Stromal cell of bone marrow (primary cell): ENCODE measurements around the gene CACNA1D.

Experiments used
- DNase-seq: peaks from one replicate; pipeline ENCODE4 v3.0.0-alpha.2; 2012; ENCODE audit warnings: low read depth

Gene CACNA1D

GRCh38 chr3:53691885-53692284 is 197.5 kb downstream of the CACNA1D start:
- no peak for DNase-seq

DNA sequence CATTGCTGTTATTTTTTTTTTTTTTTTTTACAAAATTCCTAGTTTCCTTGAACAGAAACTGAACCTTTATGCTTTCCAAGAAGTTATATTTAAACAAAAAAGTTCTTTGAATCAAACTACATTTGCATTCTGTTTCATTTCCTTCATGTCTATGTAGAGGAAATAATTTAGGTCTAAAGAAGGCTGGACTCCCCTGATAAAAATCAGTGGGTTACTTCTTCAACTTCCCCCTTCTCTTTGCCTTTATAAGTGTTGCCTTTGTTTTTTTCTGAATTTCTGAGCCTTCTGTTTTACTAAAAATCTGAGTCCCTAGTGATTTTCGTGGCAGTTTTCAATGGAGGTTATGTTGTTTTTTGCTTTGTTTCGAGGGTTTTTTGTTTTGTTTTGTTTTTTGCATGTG is 199.0 kb downstream of the CACNA1D start:
- DNase-seq = no peak

DNA sequence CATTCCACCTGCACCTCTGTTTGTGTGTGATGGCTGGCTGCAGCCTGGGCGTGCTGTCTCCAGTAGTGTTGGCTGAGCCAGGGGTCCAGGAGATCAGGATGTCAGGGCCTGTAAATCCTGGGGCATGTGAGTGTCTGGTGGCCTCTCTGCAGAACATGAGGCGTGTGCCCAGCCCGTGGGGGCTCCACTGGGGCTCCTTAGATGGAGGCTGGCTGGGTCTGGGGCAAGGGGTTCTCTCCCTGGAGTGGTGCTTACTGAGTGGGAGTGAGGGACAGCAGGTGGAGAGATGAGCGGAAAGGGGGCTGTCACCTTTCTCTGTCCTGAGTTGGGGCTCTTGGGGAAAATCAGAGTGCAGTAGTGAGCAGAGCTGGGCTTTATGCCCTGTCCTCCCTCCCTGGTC is 199.6 kb downstream of the CACNA1D start:
- no peak for DNase-seq

- DNase-seq = no peak
Observed at GRCh38 chr3:53694666-53695323, 200.4 kb downstream of the CACNA1D start.

DNA sequence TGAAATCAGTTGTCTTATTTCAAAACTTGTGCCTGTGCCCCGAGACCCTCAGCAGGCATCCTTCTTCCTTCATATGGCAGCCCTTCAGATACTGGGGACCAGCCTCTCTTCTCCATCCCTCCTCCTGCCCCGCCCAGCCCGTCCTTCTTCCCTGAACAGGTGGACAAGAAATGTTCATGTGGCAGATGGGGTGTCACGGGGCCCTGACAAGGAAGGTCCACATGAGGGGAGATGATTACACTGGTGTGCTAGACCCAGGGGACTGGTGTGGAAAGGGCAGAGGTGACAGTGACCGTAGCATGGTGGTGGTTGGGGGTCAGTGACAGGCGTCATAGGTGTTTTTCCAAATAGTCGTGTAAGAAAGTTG is 200.9 kb downstream of the CACNA1D start:
- no peak for DNase-seq

DNA sequence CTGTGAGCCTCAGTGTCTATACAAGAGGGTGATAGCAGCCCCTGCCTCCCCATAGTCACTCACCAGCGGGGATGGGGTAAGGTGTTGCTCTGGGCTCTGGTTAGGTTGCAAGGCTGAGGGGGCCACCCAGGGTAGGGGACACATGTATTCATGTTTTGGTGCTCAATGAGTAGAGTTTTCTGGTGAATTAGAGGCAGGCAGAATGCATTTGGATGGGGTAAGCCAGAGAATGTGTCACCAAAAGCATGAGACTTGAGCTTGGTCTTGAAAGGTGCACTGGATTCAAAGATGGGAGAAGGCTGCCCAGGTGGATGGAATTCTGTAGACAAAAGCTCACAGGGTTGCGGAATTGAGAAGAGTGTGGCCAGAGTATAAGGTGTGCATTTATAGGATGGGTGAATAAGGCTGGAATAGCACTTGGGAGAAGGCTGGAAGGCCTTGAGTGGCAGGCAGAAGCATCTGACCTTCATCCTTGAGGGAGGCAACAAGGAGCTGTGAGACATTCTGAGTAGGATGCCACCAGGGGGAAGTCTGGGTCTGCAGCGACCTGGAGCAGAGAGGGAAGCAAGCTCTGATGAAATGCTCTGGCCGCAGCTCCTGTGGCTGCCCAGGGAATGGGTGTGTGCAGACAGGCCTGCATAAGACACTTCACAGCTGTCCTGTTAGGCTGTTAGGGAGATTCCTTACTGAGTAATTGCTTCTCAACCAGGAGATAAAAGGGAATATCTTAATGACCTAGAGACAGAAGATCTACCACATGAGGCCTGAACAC is 202.2 kb downstream of the CACNA1D start:
- DNase-seq = no peak

DNA sequence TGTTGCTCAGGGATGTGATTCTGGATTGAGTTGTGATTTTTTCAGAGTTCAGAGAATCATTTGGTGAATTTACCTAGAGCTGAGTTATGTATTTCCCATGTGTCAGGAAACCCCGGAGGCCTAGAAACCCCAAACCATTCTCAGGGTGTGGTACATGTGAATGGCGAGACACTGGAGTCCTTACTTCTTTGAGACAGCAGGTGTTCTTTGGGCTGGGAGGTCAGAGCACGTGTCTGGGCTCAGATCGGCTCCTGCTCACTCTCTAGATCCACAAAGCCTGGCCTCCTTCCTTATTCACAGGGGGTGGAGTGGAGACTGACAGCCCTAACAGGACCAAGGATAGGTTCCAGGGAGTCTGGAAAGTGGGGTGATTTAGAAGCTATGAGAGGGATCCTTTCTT is 206.0 kb downstream of the CACNA1D start:
- no peak for DNase-seq

DNA sequence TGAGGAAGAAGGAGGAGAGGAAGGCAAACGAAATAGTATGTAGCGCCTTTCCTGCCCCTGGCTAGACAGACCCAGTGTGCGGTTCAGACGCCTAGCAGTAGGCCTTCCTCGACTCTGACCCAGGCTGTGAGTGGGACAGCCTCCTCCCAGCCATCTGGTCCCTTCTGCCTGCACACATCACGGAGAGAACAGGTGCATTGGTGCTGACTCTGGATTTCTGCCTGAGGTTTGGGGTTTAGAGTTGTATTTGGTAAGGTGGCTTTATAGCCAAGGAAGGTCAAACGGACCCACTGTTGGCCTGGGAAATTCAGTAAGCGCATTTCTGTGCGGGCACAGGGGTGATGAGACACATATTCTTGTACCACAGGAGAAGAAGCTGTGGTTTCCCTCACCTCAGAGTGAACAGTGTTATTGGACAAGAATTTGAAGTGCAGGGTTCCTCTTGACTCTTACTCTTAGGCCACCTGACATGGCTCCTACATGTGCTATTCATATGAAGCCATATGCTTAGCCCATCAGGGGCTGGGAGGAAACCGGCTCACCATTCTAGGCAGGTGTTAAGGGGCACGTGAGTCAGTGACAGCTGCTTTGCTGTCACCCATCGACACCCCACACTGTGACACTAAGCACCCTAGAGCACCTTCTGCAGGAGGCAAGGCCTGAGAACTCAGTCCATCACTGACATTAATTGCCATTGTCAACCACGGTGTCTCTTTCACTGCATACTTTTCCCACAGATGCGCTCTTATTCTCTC is 208.5 kb downstream of the CACNA1D start:
- no peak for DNase-seq

GRCh38 chr3:53703630-53704362 is 209.4 kb downstream of the CACNA1D start:
- DNase-seq = no peak

GRCh38 chr3:53704363-53704725 is 209.9 kb downstream of the CACNA1D start:
- no peak for DNase-seq

- DNase-seq = no peak
Observed at GRCh38 chr3:53705024-53705745, 210.8 kb downstream of the CACNA1D start.

- no peak for DNase-seq
Observed at GRCh38 chr3:53705774-53706173, 211.4 kb downstream of the CACNA1D start.

GRCh38 chr3:53707222-53707621 is 212.8 kb downstream of the CACNA1D start:
- no peak for DNase-seq

- DNase-seq = no peak
Observed at GRCh38 chr3:53708001-53708621, 213.7 kb downstream of the CACNA1D start.

- no peak for DNase-seq
Observed at GRCh38 chr3:53709256-53709655, 214.8 kb downstream of the CACNA1D start.

DNA sequence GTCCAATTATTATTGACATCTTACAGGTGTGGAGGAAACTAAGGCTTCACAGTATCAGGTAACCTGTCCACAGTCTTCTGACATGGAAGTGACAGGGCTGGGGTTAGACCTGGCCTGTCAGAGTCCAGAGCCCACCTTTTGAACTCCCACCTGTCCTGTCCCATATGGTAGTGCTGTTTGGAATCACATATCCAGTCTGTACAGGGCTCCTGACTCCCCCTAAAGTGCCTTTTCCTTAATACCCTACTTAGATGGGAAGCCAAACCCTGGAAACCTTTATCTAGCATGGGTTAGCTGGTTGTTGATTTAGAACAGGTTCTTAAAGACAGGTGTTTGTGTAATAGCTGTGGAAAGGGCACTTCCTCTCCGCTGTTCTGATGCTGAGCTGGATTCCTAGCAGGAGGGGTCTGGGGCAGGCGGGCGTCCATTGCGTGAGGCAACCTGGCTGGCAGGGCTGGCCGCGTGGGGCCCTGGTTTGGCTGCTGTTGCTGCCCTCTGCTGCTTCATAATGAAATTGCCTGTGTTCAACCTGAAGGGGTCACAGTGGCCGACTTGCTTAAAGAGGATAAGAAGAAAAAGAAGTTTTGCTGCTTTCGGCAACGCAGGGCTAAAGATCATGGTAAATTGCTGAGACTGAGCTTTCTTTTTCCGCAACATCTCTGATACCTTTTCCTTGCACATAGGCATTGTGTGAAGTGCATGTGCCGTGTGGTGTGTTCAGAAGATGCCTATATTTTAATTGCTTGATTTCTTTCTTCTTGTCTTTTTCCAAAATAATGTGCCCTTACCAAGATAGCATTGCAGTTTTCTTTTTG is 215.7 kb downstream of the CACNA1D start:
- peak; percentile 33 for DNase-seq

DNA sequence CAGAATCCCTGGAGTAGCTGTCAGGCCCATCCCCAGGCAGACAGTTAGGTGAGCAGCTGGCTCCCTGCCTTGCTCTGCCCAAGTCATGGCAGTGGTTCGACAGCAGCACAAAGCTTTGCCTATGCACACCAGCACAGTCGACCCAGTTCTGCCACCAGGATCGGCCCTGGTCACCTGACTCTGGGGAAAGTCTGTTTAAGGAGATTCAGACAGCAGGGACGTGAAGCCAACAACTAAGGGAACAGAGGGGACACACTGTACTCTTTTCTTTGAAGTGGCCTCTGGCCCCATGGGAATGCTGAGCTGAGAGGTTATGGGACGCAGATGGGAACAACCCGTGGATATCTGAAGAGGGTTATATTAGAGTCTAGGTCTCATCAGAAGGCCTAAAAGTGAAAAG is 217.0 kb downstream of the CACNA1D start:
- DNase-seq = no peak

DNA sequence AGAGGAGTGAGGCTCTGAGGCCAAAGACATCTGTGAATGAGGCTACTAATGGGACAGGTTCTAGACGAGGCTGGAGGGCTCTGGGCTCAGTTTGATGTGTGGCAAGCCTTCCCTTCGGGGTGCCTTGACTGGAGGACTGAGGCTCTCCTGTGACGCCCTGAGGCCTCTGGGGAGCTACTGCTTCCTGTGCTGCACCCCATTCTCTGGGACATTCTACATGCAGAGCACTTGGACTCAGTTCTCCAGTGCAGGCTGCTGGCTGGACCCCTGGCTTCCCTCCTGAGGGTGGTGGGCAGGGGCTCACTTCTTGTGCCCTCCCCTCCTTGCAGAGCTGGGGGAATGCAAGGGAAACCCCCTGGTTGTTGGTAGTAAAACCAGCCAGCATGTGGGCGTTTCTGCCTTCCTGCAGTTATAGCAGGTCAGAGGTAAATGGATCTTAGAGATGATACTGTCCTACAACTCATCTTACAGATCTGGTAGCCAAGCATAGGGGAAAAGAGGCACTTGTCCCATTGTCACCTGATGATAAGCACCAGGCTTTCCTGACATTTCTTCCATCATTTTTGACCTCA is 218.5 kb downstream of the CACNA1D start:
- DNase-seq = no peak

DNA sequence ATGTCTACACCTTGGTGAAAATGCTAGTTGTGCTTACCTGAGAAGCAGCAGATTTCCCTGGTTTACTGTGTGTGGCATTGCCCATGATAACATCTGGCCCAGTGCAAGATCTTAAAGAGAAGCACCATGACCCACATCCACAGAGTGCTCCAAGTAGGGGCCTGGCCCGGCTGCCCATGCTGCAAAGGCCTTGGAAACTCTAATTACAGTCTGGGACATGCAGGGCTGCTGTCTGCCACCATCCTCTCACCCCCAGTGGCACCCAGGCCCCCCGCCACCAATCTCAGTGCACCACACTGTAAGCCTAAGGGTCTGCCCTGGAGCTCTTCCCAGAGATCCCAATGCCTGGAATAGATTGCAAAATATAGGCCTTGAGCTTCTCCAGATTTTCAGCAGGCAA is 219.2 kb downstream of the CACNA1D start:
- DNase-seq = no peak

GRCh38 chr3:53715815-53716483 is 221.5 kb downstream of the CACNA1D start:
- DNase-seq = no peak
